Measurements from ENCODE around the gene EPB42.

The EPB42 gene

GRCh38 chr15:43214169-43214568 is 6.6 kb downstream of the EPB42 start:
- Histone ChIP-seq H3K27me3 (ENCODE audit: insufficient read depth, low read length) (peaks cover 10% of the 10 kb centered on the region), H3K9me3 (ENCODE audit: low read length) (no peaks in the 10 kb centered on the region), H3K36me3 (ENCODE audit: insufficient read depth, low read length) (no peaks in the 10 kb centered on the region), H3K4me1 (ENCODE audit: insufficient read depth, low read length) (peaks cover 5% of the 10 kb centered on the region), H3K4me3 (ENCODE audit: low read length) (no peak overlapping the region), H2AFZ (ENCODE audit: low read depth, low read length) (no peak overlapping the region)

GRCh38 chr15:43213466-43213865 is 7.4 kb downstream of the EPB42 start:
- H3K27me3 ChIP-seq (ENCODE audit: insufficient read depth, low read length): peaks cover 16% of the 10 kb centered on the region
- no peaks in the 10 kb centered on the region for H3K9me3 ChIP-seq (ENCODE audit: low read length)
- no peaks in the 10 kb centered on the region for H3K36me3 ChIP-seq (ENCODE audit: insufficient read depth, low read length)
- no peaks in the 10 kb centered on the region for H3K4me1 ChIP-seq (ENCODE audit: insufficient read depth, low read length)
- no peak overlapping the region for H2AFZ ChIP-seq (ENCODE audit: low read depth, low read length)
- no peak overlapping the region for H3K4me3 ChIP-seq (ENCODE audit: low read length)

GRCh38 chr15:43212951-43213350 is 7.9 kb downstream of the EPB42 start:
- Histone ChIP-seq H3K27me3 (ENCODE audit: insufficient read depth, low read length) (peaks cover 20% of the 10 kb centered on the region), H2AFZ (ENCODE audit: low read depth, low read length) (no peak overlapping the region), H3K36me3 (ENCODE audit: insufficient read depth, low read length) (no peaks in the 10 kb centered on the region), H3K9me3 (ENCODE audit: low read length) (no peaks in the 10 kb centered on the region), H3K4me1 (ENCODE audit: insufficient read depth, low read length) (no peaks in the 10 kb centered on the region), H3K4me3 (ENCODE audit: low read length) (no peak overlapping the region)

GRCh38 chr15:43212299-43212698 is 8.5 kb downstream of the EPB42 start:
- no peaks in the 10 kb centered on the region for H3K4me1 ChIP-seq (ENCODE audit: insufficient read depth, low read length)
- H3K9me3 ChIP-seq (ENCODE audit: low read length): no peaks in the 10 kb centered on the region
- H3K4me3 ChIP-seq (ENCODE audit: low read length): no peak overlapping the region
- H2AFZ ChIP-seq (ENCODE audit: low read depth, low read length): no peak overlapping the region
- H3K36me3 ChIP-seq (ENCODE audit: insufficient read depth, low read length): no peaks in the 10 kb centered on the region
- H3K27me3 ChIP-seq (ENCODE audit: insufficient read depth, low read length): peaks cover 20% of the 10 kb centered on the region

- Histone ChIP-seq H3K4me3 (ENCODE audit: low read length) (no peak overlapping the region), H2AFZ (ENCODE audit: low read depth, low read length) (no peak overlapping the region), H3K36me3 (ENCODE audit: insufficient read depth, low read length) (no peaks in the 10 kb centered on the region), H3K9me3 (ENCODE audit: low read length) (no peaks in the 10 kb centered on the region), H3K4me1 (ENCODE audit: insufficient read depth, low read length) (no peaks in the 10 kb centered on the region), H3K27me3 (ENCODE audit: insufficient read depth, low read length) (peaks cover 20% of the 10 kb centered on the region)
These were observed 9.5 kb downstream of the EPB42 start for GRCh38 chr15:43211224-43211735.

GRCh38 chr15:43210807-43211206 is 10.0 kb downstream of the EPB42 start:
- Histone ChIP-seq H3K27me3 (ENCODE audit: insufficient read depth, low read length) (peaks cover 20% of the 10 kb centered on the region), H2AFZ (ENCODE audit: low read depth, low read length) (no peak overlapping the region), H3K36me3 (ENCODE audit: insufficient read depth, low read length) (no peaks in the 10 kb centered on the region), H3K4me1 (ENCODE audit: insufficient read depth, low read length) (no peaks in the 10 kb centered on the region), H3K4me3 (ENCODE audit: low read length) (no peak overlapping the region), H3K9me3 (ENCODE audit: low read length) (no peaks in the 10 kb centered on the region)

- H3K36me3 ChIP-seq (ENCODE audit: insufficient read depth, low read length): no peaks in the 10 kb centered on the region
- H3K27me3 ChIP-seq (ENCODE audit: insufficient read depth, low read length): peaks cover 20% of the 10 kb centered on the region
- no peak overlapping the region for H2AFZ ChIP-seq (ENCODE audit: low read depth, low read length)
- no peaks in the 10 kb centered on the region for H3K9me3 ChIP-seq (ENCODE audit: low read length)
- H3K4me1 ChIP-seq (ENCODE audit: insufficient read depth, low read length): no peaks in the 10 kb centered on the region
- H3K4me3 ChIP-seq (ENCODE audit: low read length): no peak overlapping the region
These were observed 10.6 kb downstream of the EPB42 start for GRCh38 chr15:43210172-43210745.

GRCh38 chr15:43209059-43209824 is 11.6 kb downstream of the EPB42 start:
- Histone ChIP-seq H3K4me1 (ENCODE audit: insufficient read depth, low read length) (no peaks in the 10 kb centered on the region), H3K9me3 (ENCODE audit: low read length) (no peaks in the 10 kb centered on the region), H3K36me3 (ENCODE audit: insufficient read depth, low read length) (no peaks in the 10 kb centered on the region), H3K4me3 (ENCODE audit: low read length) (no peak overlapping the region), H3K27me3 (ENCODE audit: insufficient read depth, low read length) (peaks cover 20% of the 10 kb centered on the region), H2AFZ (ENCODE audit: low read depth, low read length) (no peak overlapping the region)

- no peaks in the 10 kb centered on the region for H3K9me3 ChIP-seq (ENCODE audit: low read length)
- H3K4me3 ChIP-seq (ENCODE audit: low read length): no peak overlapping the region
- no peaks in the 10 kb centered on the region for H3K36me3 ChIP-seq (ENCODE audit: insufficient read depth, low read length)
- no peak overlapping the region for H2AFZ ChIP-seq (ENCODE audit: low read depth, low read length)
- H3K4me1 ChIP-seq (ENCODE audit: insufficient read depth, low read length): no peaks in the 10 kb centered on the region
- H3K27me3 ChIP-seq (ENCODE audit: insufficient read depth, low read length): peaks cover 20% of the 10 kb centered on the region
These were observed 12.5 kb downstream of the EPB42 start for GRCh38 chr15:43208052-43209002.

- no peaks in the 10 kb centered on the region for H3K4me1 ChIP-seq (ENCODE audit: insufficient read depth, low read length)
- H3K36me3 ChIP-seq (ENCODE audit: insufficient read depth, low read length): no peaks in the 10 kb centered on the region
- H3K4me3 ChIP-seq (ENCODE audit: low read length): no peak overlapping the region
- H3K9me3 ChIP-seq (ENCODE audit: low read length): no peaks in the 10 kb centered on the region
- peaks cover 20% of the 10 kb centered on the region for H3K27me3 ChIP-seq (ENCODE audit: insufficient read depth, low read length)
- no peak overlapping the region for H2AFZ ChIP-seq (ENCODE audit: low read depth, low read length)
These were observed 13.8 kb downstream of the EPB42 start for GRCh38 chr15:43207024-43207423.

GRCh38 chr15:43206054-43206453 is 14.8 kb downstream of the EPB42 start:
- Histone ChIP-seq H3K36me3 (ENCODE audit: insufficient read depth, low read length) (no peaks in the 10 kb centered on the region), H3K27me3 (ENCODE audit: insufficient read depth, low read length) (peaks cover 20% of the 10 kb centered on the region), H3K4me1 (ENCODE audit: insufficient read depth, low read length) (no peaks in the 10 kb centered on the region), H2AFZ (ENCODE audit: low read depth, low read length) (no peak overlapping the region), H3K4me3 (ENCODE audit: low read length) (no peak overlapping the region), H3K9me3 (ENCODE audit: low read length) (no peaks in the 10 kb centered on the region)

GRCh38 chr15:43204016-43204901 is 16.6 kb downstream of the EPB42 start:
- no peaks in the 10 kb centered on the region for H3K4me1 ChIP-seq (ENCODE audit: insufficient read depth, low read length)
- no peak overlapping the region for H2AFZ ChIP-seq (ENCODE audit: low read depth, low read length)
- no peaks in the 10 kb centered on the region for H3K9me3 ChIP-seq (ENCODE audit: low read length)
- H3K4me3 ChIP-seq (ENCODE audit: low read length): no peak overlapping the region
- peaks cover 11% of the 10 kb centered on the region for H3K27me3 ChIP-seq (ENCODE audit: insufficient read depth, low read length)
- no peaks in the 10 kb centered on the region for H3K36me3 ChIP-seq (ENCODE audit: insufficient read depth, low read length)

Data from neuron (in vitro differentiated cells).